Heart right ventricle (tissue), 16 donors: ENCODE results near the gene ADAMTS17. TPM values are rescaled to one million over a fixed set of nuclear protein-coding genes. Genes with fewer than 3 reads are reported as not detected.

Experiments
- ATAC-seq, 8 donors: fragments of 200-7000 bp; cut with Tn5 transposase; one replicate each; pipeline ENCODE4 v1.9.1; 2020; ENCODE audit warnings: mild to moderate bottlenecking in 8 of 8, moderate library complexity in 8 of 8, moderate number of reproducible peaks in 1 of 8
- DNase-seq, 2 donors: peaks; one replicate each; pipeline ENCODE4 v3.0.0-alpha.2; 2020
- H3K27ac ChIP-seq, 10 donors: fragments of 200-600 bp; sonication (generic) in 2 of 10; one replicate each; pipeline versions ENCODE4 v1.5.0 to v1.8.0; 2020 to 2022; ENCODE audit warnings: mild to moderate bottlenecking in 3 of 10
- H3K27me3 ChIP-seq, 7 donors: fragments of 200-600 bp; one replicate each; pipeline ENCODE4 v1.8.0; 2021 to 2022; ENCODE audit warnings: mild to moderate bottlenecking in 2 of 7
- H3K36me3 ChIP-seq, 9 donors: fragments of 200-600 bp; sonication (generic) in 1 of 9; one replicate each; pipeline versions ENCODE4 v1.5.0 to v1.8.0; 2020 to 2022; ENCODE audit warnings: mild to moderate bottlenecking in 2 of 9
- H3K4me1 ChIP-seq, 9 donors: fragments of 200-600 bp; sonication (generic) in 1 of 9; one replicate each; pipeline versions ENCODE4 v1.5.0 to v1.8.0; 2020 to 2022; ENCODE audit warnings: mild to moderate bottlenecking in 4 of 9
- H3K4me3 ChIP-seq, 10 donors: fragments of 200-600 bp; sonication (generic) in 2 of 10; one replicate each; pipeline versions ENCODE4 v1.5.0 to v1.8.0; 2020 to 2022; ENCODE audit warnings: mild to moderate bottlenecking in 7 of 10, moderate library complexity in 2 of 10
- H3K9me3 ChIP-seq, 11 donors: fragments of 200-600 bp in 10 of 11; sonication (generic) in 2 of 11; one replicate each; pipeline versions ENCODE4 v1.5.0 to v1.8.0; 2013 to 2022; ENCODE audit warnings: mild to moderate bottlenecking in 2 of 11, control low read depth in 1 of 11, moderate library complexity in 1 of 11
- WGBS, 2 donors: extraction: QIAGEN DNeasy Blood & Tissue Kit; methylation state at CpG; one replicate each; pipeline ENCODE4 v1.1.7; 2013; ENCODE audit warnings: inconsistent platforms in 1 of 2; 5-methylcytosine and 5-hydroxymethylcytosine counted together
- intact Hi-C, 10 donors: fragments of 100-400 bp; cut with DNase I; formaldehyde crosslinking; loops; one replicate each; pipeline versions ENCODE4 v1.11.1 to v1.14.2; 2022
- polyA plus RNA-seq, 2 donors: library from polyadenylated mRNA; stranded (reverse); fragments of 200-250 nt; gene quantifications; one replicate each; pipeline ENCODE4 v1.2.3, GENCODE V29; 2013
- total RNA-seq, 10 donors: library from RNA; stranded (reverse); fragmentation: NEBNext Ultra II Directional in 3 of 10; extraction: Animal tissue kit (Norgen Biotek cat#: 25700) in 3 of 10; gene quantifications; one replicate each; pipeline versions ENCODE4 v1.2.1 to v1.2.4, GENCODE V29; 2021 to 2023
- TF ChIP-seq, protein P1 (sequence below), 9 donors: fragments of 200-600 bp; sonication (generic) in 2 of 9; IDR thresholded peaks; one replicate each; pipeline versions ENCODE4 v1.5.0 to v1.8.0; 2021 to 2022; ENCODE audit warnings: antibody characterized with exemption in 9 of 9, mild to moderate bottlenecking in 5 of 9, moderate library complexity in 1 of 9
- donor health status: Arrhythmogenic right ventricular cardiomyopathy.
- donor health status: ischemic (EF 13 %, LVEDD 7.1; RV severe dilation, severe dysfunction).
- donor health status: healthy with polysubstance abuse.
- donor health status: DM: no; HTN: yes; CAD: no.
- donor health status: DM: no; HTN: no; CAD: no.
- donor health status: ischemic (EF 25% LVEDD 6.9; RV normal size, moderate dysfunction).
- donor health status: ischemic (EF 25% LVEDD 5.7; RV mildly dilated, moderate dysfunction).
- donor health status: healthy.
- donor health status: DM: yes; HTN: yes; CAD: no.
- donor health status: Ischemic cardiomyopathy.
- donor health status: ischemic (EF 35%, LVEDD 5.7; RV mildly dilated, moderate dysfunction).
- donor health status: nonischemic (EF 11% LVEDD 7.7; RV severe dilation, severe dysfunction).
- donor health status: DM: yes; HTN: yes; CAD: no.
- donor health status: PGD.
- donor health status: ischemic (EF 29% LVEDD 5.4; RV normal size, mild dysfunction).
- donor health status: nonischemic (EF 23%, LVEDD 6.1; RV moderate dilation, normal function).

ADAMTS17 gene
- total and polyA plus RNA-seq, 12 donors: 0.47 to 5.0 (median 1.2) TPM

DNA sequence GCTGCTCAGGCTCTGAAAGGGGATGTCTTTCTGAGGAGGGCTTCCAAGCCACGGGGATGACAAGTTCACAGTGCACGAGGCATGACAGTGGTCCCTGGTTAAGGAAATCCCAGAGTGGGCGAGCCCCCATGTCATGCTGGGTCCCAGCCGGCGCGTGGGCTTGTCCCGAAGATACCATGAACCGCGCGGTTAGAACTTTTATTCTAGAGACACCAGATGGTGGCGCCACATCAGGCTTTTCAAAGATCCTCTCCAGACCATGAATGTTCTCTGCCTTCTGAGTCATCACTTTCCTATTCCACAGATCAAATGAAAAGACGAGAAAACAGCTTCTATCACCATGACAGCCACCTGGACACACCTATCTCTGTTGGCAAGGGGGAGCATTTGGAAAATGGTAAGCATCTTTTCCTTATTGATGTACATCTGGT, 380.7 kb downstream of the ADAMTS17 start:
- WGBS, 2 donors: 33 to 34% methylated on average over 12 of the region's 12 CpGs
- Histone ChIP-seq H3K9me3 (no peaks in the 10 kb centered on the region), H3K36me3 (no peaks in the 10 kb centered on the region), H3K4me3 (no peak overlapping the region), H3K27ac (no peak overlapping the region), H3K4me1 (no peaks in the 10 kb centered on the region), H3K27me3 (peaks cover 0 to 20% (median 4%) of the 10 kb centered on the region in 7 donors)
- intact Hi-C loops: loop anchor here (5.0 to 10.0 kb wide), 6 partner anchors 154 to 374 kb away; no protein-coding TSS in a partner anchor
- DNase-seq: peak in 1 of 2 donors; percentile 22
- TF ChIP-seq, protein P1, sequence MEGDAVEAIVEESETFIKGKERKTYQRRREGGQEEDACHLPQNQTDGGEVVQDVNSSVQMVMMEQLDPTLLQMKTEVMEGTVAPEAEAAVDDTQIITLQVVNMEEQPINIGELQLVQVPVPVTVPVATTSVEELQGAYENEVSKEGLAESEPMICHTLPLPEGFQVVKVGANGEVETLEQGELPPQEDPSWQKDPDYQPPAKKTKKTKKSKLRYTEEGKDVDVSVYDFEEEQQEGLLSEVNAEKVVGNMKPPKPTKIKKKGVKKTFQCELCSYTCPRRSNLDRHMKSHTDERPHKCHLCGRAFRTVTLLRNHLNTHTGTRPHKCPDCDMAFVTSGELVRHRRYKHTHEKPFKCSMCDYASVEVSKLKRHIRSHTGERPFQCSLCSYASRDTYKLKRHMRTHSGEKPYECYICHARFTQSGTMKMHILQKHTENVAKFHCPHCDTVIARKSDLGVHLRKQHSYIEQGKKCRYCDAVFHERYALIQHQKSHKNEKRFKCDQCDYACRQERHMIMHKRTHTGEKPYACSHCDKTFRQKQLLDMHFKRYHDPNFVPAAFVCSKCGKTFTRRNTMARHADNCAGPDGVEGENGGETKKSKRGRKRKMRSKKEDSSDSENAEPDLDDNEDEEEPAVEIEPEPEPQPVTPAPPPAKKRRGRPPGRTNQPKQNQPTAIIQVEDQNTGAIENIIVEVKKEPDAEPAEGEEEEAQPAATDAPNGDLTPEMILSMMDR (IDR thresholded peaks at IDR 0.05): peak in 7 of 9 donors; percentile 40 to 64 (median 56)
- peak; percentile 40 to 81 (median 66) for ATAC-seq

DNA sequence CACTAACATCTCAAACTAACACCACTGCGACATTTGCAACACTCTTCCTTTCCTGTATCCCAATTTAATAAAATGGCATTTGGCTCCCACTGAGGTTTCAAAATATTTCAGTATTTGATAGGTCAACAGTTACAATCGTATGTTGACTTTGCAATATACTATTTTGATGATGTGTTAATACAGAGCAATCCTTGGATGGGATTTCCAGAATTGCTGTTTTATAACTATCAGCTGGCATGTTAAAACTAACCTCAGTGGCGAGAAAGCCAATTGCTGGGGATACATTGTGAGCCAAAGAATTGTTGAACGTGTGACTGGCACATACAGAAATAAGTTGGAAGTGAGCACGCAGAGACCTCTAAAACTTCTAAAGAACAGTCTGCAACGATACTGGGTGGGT, 382.4 kb downstream of the ADAMTS17 start:
- Histone ChIP-seq H3K27me3 (peaks cover 0 to 20% (median 4%) of the 10 kb centered on the region in 7 donors), H3K9me3 (no peaks in the 10 kb centered on the region), H3K36me3 (no peaks in the 10 kb centered on the region), H3K27ac (no peak overlapping the region), H3K4me3 (no peak overlapping the region), H3K4me1 (no peaks in the 10 kb centered on the region)
- TF ChIP-seq, protein P1 (IDR thresholded peaks at IDR 0.05): no peak
- 87 to 91% methylated on average over 6 of the region's 6 CpGs for WGBS, 2 donors
- intact Hi-C loops: no loop called here
- no peak for DNase-seq
- no peak for ATAC-seq

- H3K27ac ChIP-seq: no peak overlapping the region
- ATAC-seq: no peak
- no peaks in the 10 kb centered on the region for H3K4me1 ChIP-seq
- H3K27me3 ChIP-seq: peaks cover 0 to 20% (median 4%) of the 10 kb centered on the region in 7 donors
- no peaks in the 10 kb centered on the region for H3K9me3 ChIP-seq
- TF ChIP-seq, protein P1 (IDR thresholded peaks at IDR 0.05): no peak
- intact Hi-C loops: no loop called here
- no peaks in the 10 kb centered on the region for H3K36me3 ChIP-seq
- WGBS, 2 donors: 83 to 84% methylated on average over 7 of the region's 7 CpGs
- H3K4me3 ChIP-seq: no peak overlapping the region
- no peak for DNase-seq
These were observed 383.2 kb downstream of the ADAMTS17 start for GRCh38 chr15:99958426-99959097.

DNA sequence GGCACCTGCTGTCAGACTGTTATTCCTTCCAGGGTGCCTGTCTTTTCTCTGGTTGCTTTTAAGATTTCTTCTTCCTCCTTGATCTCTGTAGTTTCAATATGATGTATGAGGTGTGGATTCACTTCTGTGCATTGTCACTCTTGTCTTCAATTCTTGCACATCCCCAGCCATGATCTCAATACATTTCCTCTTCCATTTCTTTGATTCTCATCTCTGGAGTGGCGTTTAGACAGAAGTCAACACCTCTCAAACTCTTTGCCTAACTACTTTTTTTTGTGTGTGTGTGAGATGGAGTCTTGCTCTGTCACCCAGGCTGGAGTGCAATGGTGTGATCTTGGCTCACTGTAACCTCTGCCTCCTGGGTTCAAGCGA, 384.1 kb downstream of the ADAMTS17 start:
- H3K9me3 ChIP-seq: no peaks in the 10 kb centered on the region
- H3K36me3 ChIP-seq: no peaks in the 10 kb centered on the region
- TF ChIP-seq, protein P1 (IDR thresholded peaks at IDR 0.05): no peak
- H3K4me3 ChIP-seq: no peak overlapping the region
- intact Hi-C loops: no loop called here
- H3K27me3 ChIP-seq: peaks cover 0 to 20% (median 4%) of the 10 kb centered on the region in 7 donors
- WGBS, 2 donors: 93% methylated on average over 2 of the region's 2 CpGs
- no peaks in the 10 kb centered on the region for H3K4me1 ChIP-seq
- H3K27ac ChIP-seq: no peak overlapping the region
- DNase-seq (no peak), ATAC-seq (no peak)
